IPS-20b (cell line): ENCODE results near the gene SND1.

Source experiments
- H3K27ac ChIP-seq: one replicate; pipeline ENCODE4 v1.5.1; 2013; ENCODE audit warnings: low read length
- H3K27me3 ChIP-seq: 2 replicates; pipeline ENCODE4 v1.6.1; 2013; ENCODE audit warnings: mild to moderate bottlenecking, low read length, inconsistent platforms; ENCODE audit not compliant: insufficient read depth
- H3K36me3 ChIP-seq: 2 replicates; pipeline ENCODE4 v1.6.1; 2013; ENCODE audit warnings: low read depth, mild to moderate bottlenecking, inconsistent platforms, low read length, moderate library complexity; ENCODE audit not compliant: insufficient read depth
- H3K4me1 ChIP-seq: 2 replicates; pipeline ENCODE4 v1.6.1; 2013; ENCODE audit warnings: mild to moderate bottlenecking, control low read depth, inconsistent platforms, low read length, moderate library complexity; ENCODE audit not compliant: insufficient read depth
- H3K4me3 ChIP-seq: 2 replicates; pipeline ENCODE4 v1.5.1; 2013; ENCODE audit warnings: mild to moderate bottlenecking, low read length, inconsistent platforms
- H3K9ac ChIP-seq: 2 replicates; pipeline ENCODE4 v1.6.1; 2013; ENCODE audit warnings: low read depth, mild to moderate bottlenecking, inconsistent platforms, low read length, moderate library complexity
- H3K9me3 ChIP-seq: 2 replicates; pipeline ENCODE4 v1.6.1; 2013; ENCODE audit warnings: mild to moderate bottlenecking, low read depth, low read length, inconsistent platforms; ENCODE audit not compliant: insufficient read depth

SND1 gene

DNA sequence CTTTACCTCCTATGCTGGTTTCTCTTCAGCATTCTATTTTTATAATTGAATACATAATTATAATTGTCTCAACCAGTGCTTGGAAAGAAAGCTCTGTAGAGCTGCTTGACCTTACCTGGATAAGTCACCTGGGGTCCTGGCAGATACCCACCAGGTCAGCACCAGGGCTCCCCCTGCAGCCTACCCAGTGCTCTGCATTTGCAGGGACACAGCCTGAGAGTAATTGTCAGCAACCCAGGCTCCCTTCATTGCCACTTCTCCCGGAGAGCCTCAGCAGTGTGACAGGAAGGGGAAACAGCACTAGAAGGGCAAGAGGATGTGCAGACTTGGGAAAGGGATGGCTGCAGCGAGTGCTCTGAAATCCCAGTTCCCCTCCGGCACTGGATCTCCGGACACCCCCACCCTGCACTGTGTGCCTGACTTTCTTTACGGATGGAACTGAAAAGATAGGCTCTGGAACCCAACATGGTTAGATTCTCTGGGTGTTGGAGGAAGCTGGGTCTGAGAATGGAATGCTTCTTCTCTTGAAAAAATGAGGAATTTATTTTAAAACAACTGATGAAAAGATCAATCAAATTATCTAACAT, 22.6 kb upstream of the SND1 start:
- Histone ChIP-seq H3K27ac (no peak overlapping the region), H3K9me3 (no peaks in the 10 kb centered on the region), H3K4me1 (0 out of 2 replicates have a peak, but pooled peaks cover 2% of the 10 kb centered on the region), H3K9ac (no peak overlapping the region), H3K36me3 (no peaks in the 10 kb centered on the region), H3K27me3 (peaks cover 9% of the 10 kb centered on the region; the same call in 1 of the 2 replicates), H3K4me3 (peak overlapping the region; percentile 46)

DNA sequence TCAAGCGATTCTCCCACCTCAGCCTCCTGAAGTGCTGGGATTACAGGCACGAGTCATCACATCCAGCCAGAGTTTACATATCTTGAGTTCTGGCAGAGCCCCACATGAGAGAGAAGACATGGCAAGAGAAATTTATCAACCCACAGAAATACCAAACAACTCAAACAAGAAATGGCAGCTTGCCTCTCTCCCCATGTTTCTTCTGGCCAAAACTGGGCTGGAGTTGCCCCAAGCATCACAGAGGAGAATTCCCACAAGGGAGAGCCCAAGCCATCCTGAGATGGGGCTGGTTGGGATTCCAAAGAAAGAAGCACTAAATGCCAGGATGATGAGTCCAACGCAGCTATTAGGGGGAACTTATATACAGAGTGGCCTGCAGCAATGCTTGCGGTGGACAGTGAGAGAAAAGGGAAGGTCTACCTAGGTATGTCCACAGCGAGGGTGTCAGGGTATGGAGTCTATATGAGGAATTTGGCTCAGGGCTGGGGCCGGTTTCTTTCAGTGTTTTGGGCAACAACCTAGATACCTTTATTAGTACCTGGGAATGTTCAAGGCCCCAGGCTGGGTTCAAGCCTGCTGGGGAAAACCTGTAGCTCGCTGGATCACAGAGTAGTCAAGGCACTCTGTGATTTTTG, 19.6 kb upstream of the SND1 start:
- H3K27ac ChIP-seq: no peak overlapping the region
- H3K27me3 ChIP-seq: peaks cover 9% of the 10 kb centered on the region; the same call in 1 of the 2 replicates
- H3K36me3 ChIP-seq: no peaks in the 10 kb centered on the region
- no peaks in the 10 kb centered on the region for H3K9me3 ChIP-seq
- H3K4me3 ChIP-seq: no peak overlapping the region
- H3K4me1 ChIP-seq: 0 out of 2 replicates have a peak, but pooled peaks cover 2% of the 10 kb centered on the region
- no peak overlapping the region for H3K9ac ChIP-seq

DNA sequence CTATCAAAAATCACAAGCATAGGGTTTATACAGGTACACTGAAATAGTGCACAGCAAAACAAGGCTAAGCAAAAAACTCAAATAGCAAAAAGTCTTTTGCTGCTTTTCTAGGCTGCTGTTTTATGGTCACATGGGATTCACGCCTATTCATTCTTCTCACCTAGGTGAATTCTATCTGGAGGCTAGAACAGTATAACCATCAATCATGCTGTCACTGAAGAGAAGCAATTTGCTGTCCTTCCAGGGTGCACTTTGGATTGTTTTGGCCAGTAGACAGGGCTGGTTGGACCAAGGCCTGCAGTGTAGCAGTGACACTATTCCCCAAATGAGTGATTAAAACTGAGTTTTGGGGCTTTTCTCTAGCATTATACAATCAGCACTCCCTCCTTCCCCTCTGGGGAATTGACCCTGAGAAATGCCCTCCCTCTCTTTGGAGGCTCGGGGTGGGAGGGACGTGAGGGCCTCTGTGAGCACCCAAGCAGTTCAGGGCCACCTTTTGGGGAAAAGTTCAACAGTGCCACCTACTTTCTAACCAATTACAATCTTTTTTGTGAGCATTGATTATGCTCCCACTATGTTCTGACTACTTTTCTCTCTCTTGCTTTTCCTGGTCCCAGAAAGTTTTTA, 16.2 kb upstream of the SND1 start:
- Histone ChIP-seq H3K4me3 (no peak overlapping the region), H3K27me3 (peaks cover 9% of the 10 kb centered on the region; the same call in 1 of the 2 replicates), H3K36me3 (no peaks in the 10 kb centered on the region), H3K9me3 (no peaks in the 10 kb centered on the region), H3K4me1 (no peaks in the 10 kb centered on the region), H3K27ac (no peak overlapping the region), H3K9ac (no peak overlapping the region)

DNA sequence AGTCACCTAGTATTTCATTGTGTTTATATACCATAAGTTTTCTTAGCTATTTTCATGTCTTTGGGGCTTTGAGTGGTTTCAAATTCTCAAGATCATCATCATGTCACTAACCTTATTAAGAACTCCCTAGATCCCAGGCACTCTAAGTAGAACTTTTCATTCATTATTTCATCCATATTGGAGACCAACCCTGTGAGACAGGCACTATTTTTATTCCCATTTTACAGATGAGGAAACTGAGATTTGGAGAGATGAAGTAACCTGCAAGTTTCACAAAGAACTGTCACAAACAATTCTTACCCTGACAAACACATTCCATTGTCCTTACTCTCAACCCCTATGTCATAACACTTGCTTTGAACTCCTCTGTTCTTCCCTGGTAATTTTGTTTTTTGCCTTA, 13.8 kb upstream of the SND1 start:
- H3K27me3 ChIP-seq: no peaks in the 10 kb centered on the region
- H3K27ac ChIP-seq: no peak overlapping the region
- H3K9me3 ChIP-seq: no peaks in the 10 kb centered on the region
- no peaks in the 10 kb centered on the region for H3K4me1 ChIP-seq
- H3K4me3 ChIP-seq: no peak overlapping the region
- H3K36me3 ChIP-seq: no peaks in the 10 kb centered on the region
- no peak overlapping the region for H3K9ac ChIP-seq

DNA sequence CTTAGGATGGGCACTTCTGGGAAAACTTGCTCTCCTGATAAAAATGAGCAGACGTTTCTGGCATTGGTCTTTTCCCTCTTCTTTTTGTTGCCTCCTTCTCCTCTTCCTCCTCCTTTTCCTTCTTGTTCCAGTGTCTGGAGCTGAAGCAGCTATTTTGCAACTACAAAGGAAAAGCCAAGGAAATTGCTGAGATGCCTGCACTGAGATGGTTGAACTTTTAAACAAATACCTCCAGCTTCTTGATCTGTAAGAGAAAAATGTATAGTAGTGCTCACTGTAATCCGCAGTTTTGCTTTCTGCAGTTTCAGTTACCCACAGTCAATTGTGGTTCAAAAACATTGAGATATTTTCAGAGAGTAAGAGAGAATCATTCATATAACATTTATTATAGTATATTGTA, 7.5 kb upstream of the SND1 start:
- H3K36me3 ChIP-seq: no peaks in the 10 kb centered on the region
- no peaks in the 10 kb centered on the region; the same call in 1 of the 2 replicates for H3K4me1 ChIP-seq
- no peaks in the 10 kb centered on the region for H3K27me3 ChIP-seq
- H3K27ac ChIP-seq: no peak overlapping the region
- H3K9ac ChIP-seq: no peak overlapping the region
- H3K4me3 ChIP-seq: no peak overlapping the region
- no peaks in the 10 kb centered on the region for H3K9me3 ChIP-seq

DNA sequence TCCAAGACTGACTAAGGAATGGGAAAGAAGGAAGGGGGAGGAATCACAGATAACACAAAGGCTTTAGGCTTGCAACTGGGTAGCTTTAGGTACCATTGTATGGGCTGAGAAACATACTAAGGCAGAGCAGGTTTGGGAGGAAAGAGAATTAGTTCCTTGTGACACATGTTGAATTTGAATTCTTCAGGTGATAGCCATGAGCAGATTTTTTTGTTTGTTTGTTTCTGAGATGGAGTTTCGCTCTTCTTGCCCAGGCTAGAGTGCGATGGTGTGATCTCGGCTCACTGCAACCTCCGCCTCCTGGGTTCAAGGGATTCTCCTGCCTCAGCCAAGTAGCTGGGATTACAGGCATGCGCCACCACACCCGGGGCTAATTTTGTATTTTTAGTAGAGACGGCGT, 4.4 kb upstream of the SND1 start:
- Histone ChIP-seq H3K9ac (no peak overlapping the region), H3K4me3 (no peak overlapping the region), H3K9me3 (no peaks in the 10 kb centered on the region), H3K4me1 (peaks cover 6% of the 10 kb centered on the region), H3K27me3 (no peaks in the 10 kb centered on the region), H3K27ac (no peak overlapping the region), H3K36me3 (no peaks in the 10 kb centered on the region)

DNA sequence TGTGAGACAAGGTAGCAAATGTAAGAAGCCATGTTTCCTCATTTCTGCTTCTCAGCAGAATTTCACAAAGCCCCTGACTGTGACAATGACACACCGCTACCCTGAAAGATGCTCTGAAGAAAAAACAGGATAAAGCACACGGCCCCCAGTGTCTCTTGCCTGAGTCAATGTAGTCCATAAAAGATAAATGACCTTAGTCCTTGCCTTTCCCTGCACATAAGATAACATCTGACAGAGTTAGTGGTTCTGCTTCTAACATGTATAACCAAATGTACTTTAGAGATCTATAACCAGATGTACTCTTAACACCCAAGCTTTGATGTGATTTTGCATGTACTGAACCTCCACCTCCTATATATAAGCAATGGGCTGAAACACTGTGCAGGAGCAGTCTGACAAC, 3.0 kb upstream of the SND1 start:
- H3K4me1 ChIP-seq: peaks cover 11% of the 10 kb centered on the region
- H3K27ac ChIP-seq: no peak overlapping the region
- no peaks in the 10 kb centered on the region for H3K9me3 ChIP-seq
- peaks cover 4% of the 10 kb centered on the region; the same call in 1 of the 2 replicates for H3K36me3 ChIP-seq
- H3K4me3 ChIP-seq: no peak overlapping the region
- no peak overlapping the region for H3K9ac ChIP-seq
- no peaks in the 10 kb centered on the region for H3K27me3 ChIP-seq

DNA sequence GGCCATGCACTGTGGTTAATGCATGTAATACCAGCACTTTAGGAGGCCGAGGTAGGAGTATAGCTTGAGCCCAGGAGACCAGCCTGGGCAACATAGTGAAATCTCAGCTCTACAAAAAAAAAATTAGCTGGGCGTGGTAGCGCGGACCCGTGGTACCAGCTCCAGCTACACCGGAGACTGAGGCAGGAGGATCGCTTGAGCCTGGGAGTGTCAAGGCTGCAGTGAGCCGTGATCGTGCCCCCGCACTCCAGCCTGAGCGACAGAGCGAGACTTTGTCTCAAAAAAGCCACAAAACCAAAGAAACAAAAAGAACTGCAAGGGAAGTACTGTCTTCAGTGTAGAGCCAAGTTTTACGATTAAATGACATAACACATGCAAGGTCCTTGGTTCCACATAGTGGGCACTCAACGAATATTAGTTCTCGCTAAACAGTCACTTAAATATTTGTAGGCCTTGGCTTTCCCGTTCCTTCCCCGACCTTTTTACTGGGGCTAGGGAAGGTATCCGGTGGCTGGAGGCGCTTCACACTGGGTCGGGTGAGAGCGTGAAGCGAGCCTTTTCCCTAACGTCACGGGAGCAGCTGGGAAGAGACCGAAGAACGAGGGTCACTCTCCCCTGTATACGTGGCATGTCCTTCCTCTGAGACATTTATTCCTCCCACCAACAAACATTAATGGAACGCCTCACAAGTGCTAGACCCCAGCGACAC, 993 bp upstream of the SND1 start:
- Histone ChIP-seq H3K9me3 (no peaks in the 10 kb centered on the region), H3K4me3 (peak overlapping the region; percentile 86), H3K4me1 (peaks cover 24% of the 10 kb centered on the region), H3K36me3 (peaks cover 9% of the 10 kb centered on the region; the same call in 1 of the 2 replicates), H3K9ac (peak overlapping the region; percentile 96), H3K27me3 (no peaks in the 10 kb centered on the region), H3K27ac (peak overlapping the region; percentile 68)

DNA sequence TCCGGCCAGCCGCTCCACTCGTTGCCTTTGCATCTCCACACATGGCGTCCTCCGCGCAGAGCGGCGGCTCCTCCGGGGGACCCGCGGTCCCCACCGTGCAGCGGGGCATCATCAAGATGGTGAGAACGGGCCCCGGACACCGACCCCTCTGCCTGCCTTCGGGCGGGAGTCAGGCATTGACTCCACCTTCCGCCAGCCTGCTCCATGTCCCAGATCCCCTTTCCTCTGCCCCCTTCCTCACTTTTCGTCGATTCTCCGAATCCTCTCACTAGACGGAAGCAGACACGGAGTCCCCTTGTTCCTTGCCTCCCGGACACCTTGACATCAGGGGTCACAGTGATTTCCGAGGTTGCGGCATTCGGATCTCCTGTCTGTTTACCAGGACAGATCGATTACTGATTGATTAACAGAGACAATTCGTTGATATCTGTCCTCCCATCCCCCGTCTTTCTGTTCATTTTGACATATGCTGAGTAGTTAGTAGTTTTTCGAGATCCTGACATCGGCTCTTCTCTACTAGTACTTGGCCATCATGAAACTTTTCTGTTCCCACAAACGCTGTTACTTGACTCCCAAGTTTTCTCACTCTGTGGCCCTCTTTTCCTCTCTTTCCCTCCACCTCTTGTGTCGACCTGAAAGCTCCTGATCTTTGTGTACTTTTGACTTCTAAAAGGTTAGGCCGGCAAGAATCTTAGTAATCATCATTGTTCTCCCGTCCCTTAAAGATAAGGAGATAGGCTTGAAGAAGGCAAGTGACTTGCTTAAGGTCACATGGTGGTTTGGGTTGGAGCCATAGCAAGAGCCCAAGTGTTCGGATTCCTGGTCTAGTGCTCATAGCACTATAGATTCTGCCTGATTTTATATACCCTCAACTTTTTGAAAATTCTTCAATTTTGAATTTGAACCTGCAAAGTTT, 597 bp downstream of the SND1 start:
- H3K9ac ChIP-seq: peak overlapping the region; percentile 87
- H3K9me3 ChIP-seq: no peaks in the 10 kb centered on the region
- H3K27me3 ChIP-seq: no peaks in the 10 kb centered on the region
- peaks cover 24% of the 10 kb centered on the region for H3K4me1 ChIP-seq
- H3K27ac ChIP-seq: peak overlapping the region; percentile 54
- H3K36me3 ChIP-seq: peaks cover 19% of the 10 kb centered on the region; the same call in 1 of the 2 replicates
- H3K4me3 ChIP-seq: peak overlapping the region; percentile 86

DNA sequence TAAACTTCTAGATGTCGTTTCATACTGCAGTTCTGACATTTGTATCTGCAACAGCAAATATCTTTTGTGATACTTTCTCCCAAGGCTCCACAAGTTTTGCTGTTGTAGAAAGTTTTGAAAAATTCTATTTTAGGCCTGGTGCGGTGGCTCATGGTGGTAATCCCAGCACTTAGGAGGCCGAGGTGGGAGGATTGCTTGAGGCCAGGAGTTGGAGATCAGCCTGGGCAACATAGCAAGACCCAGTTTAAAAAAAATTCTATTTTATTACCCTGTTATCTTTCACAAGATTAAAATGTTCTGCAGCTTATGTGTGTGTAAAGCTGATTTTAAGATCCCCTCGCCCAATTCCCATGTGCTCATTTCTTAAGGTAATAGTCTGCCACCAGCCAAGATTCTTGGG, 1.4 kb downstream of the SND1 start:
- no peaks in the 10 kb centered on the region for H3K9me3 ChIP-seq
- peaks cover 24% of the 10 kb centered on the region for H3K4me1 ChIP-seq
- H3K27me3 ChIP-seq: no peaks in the 10 kb centered on the region
- H3K36me3 ChIP-seq: peaks cover 27% of the 10 kb centered on the region; the same call in 1 of the 2 replicates
- H3K9ac ChIP-seq: peak overlapping the region; percentile 87; the same call in 1 of the 2 replicates
- peak overlapping the region; percentile 86 for H3K4me3 ChIP-seq
- no peak overlapping the region for H3K27ac ChIP-seq
